HG02571 (cell line): ENCODE data around the gene CIROP.

Experiments used
- ATAC-seq: cut with Tn5 transposase; IDR thresholded peaks from one replicate; pipeline ENCODE4 v1.9.1; 2021; ENCODE audit warnings: mild to moderate bottlenecking, moderate library complexity; ENCODE audit not compliant: unreplicated experiment

The CIROP gene

GRCh38 chr14:23054000-23054811 is 50.6 kb downstream of the CIROP start:
- ATAC-seq, result no peak

GRCh38 chr14:23053426-23053825 is 51.4 kb downstream of the CIROP start:
- no peak for ATAC-seq

- ATAC-seq, result no peak
Observed at GRCh38 chr14:23052671-23053070, 52.1 kb downstream of the CIROP start.

GRCh38 chr14:23052182-23052623 is 52.6 kb downstream of the CIROP start:
- no peak for ATAC-seq

GRCh38 chr14:23051141-23052057 is 53.4 kb downstream of the CIROP start:
- ATAC-seq, result no peak
